Activated CD4-positive, alpha-beta T cell treated with anti-CD3 and anti-CD28 coated beads, Interleukin-2, Interleukin-6, amounts not matched to agents 100 ng/mL and 50 ng/mL, durations not matched to agents 16 hours and 8 hours (primary cell): Measurements from ENCODE around the gene UBE2E2.

Experiments used
- DNase-seq: peaks from one replicate; pipeline ENCODE4 v3.0.0-alpha.2; 2020

Gene UBE2E2

GRCh38 chr3:23640471-23641146 lies 437.5 kb downstream of the UBE2E2 start:
- no peak for DNase-seq
